ENCODE data around the gene AFF3.

The AFF3 gene

DNA sequence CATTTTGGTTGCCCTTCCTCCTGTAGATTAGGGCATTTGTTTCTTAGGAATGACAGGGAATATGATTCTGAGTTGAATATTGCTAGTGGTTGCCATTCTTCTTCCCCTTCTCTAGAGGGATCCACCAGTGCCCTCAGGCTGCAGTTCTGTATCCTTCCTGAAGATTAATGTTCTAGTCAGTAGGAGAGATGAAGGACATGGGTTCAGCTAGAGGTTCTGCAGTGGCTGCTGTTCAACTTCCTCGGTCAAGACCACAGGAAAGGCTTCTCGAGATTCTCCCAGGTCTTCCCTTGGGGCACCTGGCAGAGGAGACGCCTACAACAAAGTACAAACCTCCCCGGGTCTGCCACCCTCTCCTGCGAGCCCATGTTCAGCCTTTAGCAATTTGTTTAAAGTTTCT, 325.5 kb downstream of the AFF3 start:
- Histone ChIP-seq H3K27me3 (ENCODE audit: insufficient read depth, low read length) (no peaks in the 10 kb centered on the region), H3K9me3 (ENCODE audit: low read length) (no peaks in the 10 kb centered on the region), H3K4me1 (ENCODE audit: insufficient read depth, low read length, severe bottlenecking) (no peaks in the 10 kb centered on the region), H3K9ac (ENCODE audit: low read length) (no peak overlapping the region), H3K4me3 (ENCODE audit: low read depth, low read length, poor library complexity, severe bottlenecking) (no peak overlapping the region), H3K36me3 (ENCODE audit: insufficient read depth, low read length) (peaks cover 56% of the 10 kb centered on the region), H4K20me1 (ENCODE audit: insufficient read depth, low read length) (no peaks in the 10 kb centered on the region), H3K9me2 (ENCODE audit: low read depth, low read length) (no peaks in the 10 kb centered on the region), H3F3A (ENCODE audit: insufficient read depth, low read length) (no peaks in the 10 kb centered on the region; the same call in none of the 2 replicates), H3K4me2 (ENCODE audit: low read length) (no peak overlapping the region), H2AFZ (ENCODE audit: low read length) (no peak overlapping the region), H3K27ac (ENCODE audit: low read depth, low read length, poor library complexity, severe bottlenecking) (no peak overlapping the region), H3K79me2 (ENCODE audit: insufficient read depth, low read length) (no peaks in the 10 kb centered on the region)
- TF ChIP-seq, protein P1, sequence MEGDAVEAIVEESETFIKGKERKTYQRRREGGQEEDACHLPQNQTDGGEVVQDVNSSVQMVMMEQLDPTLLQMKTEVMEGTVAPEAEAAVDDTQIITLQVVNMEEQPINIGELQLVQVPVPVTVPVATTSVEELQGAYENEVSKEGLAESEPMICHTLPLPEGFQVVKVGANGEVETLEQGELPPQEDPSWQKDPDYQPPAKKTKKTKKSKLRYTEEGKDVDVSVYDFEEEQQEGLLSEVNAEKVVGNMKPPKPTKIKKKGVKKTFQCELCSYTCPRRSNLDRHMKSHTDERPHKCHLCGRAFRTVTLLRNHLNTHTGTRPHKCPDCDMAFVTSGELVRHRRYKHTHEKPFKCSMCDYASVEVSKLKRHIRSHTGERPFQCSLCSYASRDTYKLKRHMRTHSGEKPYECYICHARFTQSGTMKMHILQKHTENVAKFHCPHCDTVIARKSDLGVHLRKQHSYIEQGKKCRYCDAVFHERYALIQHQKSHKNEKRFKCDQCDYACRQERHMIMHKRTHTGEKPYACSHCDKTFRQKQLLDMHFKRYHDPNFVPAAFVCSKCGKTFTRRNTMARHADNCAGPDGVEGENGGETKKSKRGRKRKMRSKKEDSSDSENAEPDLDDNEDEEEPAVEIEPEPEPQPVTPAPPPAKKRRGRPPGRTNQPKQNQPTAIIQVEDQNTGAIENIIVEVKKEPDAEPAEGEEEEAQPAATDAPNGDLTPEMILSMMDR (IDR thresholded peaks at IDR 0.05; ENCODE audit: low read length): no peak
- TF ChIP-seq EZH2 (IDR thresholded peaks at IDR 0.05; ENCODE audit: borderline replicate concordance, low read length): no peak

DNA sequence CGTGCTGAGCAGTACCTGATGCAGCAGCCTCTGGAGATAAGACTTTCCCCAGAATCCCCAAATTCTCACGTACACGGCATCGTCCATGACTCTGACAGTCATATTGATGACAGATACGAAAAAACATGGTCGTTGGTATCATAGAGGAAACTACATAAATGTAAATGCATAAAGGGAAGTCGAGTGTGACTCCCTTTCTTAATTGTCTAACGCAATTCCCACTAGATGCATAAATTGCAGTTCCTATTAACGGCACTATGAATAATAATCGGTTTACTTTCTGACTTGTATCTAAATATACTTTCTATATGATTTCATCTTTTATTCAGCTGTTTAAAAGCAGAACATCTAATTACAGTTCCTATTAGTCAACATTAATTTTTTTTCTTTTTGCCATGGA, 330.0 kb downstream of the AFF3 start:
- H3F3A ChIP-seq (ENCODE audit: insufficient read depth, low read length): no peaks in the 10 kb centered on the region; the same call in 1 of the 2 replicates
- no peaks in the 10 kb centered on the region for H3K79me2 ChIP-seq (ENCODE audit: insufficient read depth, low read length)
- TF ChIP-seq EZH2 (IDR thresholded peaks at IDR 0.05; ENCODE audit: borderline replicate concordance, low read length): no peak
- TF ChIP-seq, protein P1 (IDR thresholded peaks at IDR 0.05; ENCODE audit: low read length): no peak
- no peaks in the 10 kb centered on the region for H3K9me2 ChIP-seq (ENCODE audit: low read depth, low read length)
- peaks cover 57% of the 10 kb centered on the region for H3K36me3 ChIP-seq (ENCODE audit: insufficient read depth, low read length)
- H4K20me1 ChIP-seq (ENCODE audit: insufficient read depth, low read length): no peaks in the 10 kb centered on the region
- H3K9me3 ChIP-seq (ENCODE audit: low read length): no peaks in the 10 kb centered on the region
- no peak overlapping the region for H3K27ac ChIP-seq (ENCODE audit: low read depth, low read length, poor library complexity, severe bottlenecking)
- no peaks in the 10 kb centered on the region for H3K27me3 ChIP-seq (ENCODE audit: insufficient read depth, low read length)
- no peak overlapping the region for H3K4me2 ChIP-seq (ENCODE audit: low read length)
- no peak overlapping the region for H3K4me3 ChIP-seq (ENCODE audit: low read depth, low read length, poor library complexity, severe bottlenecking)
- no peak overlapping the region for H3K9ac ChIP-seq (ENCODE audit: low read length)
- H3K4me1 ChIP-seq (ENCODE audit: insufficient read depth, low read length, severe bottlenecking): no peaks in the 10 kb centered on the region
- no peak overlapping the region for H2AFZ ChIP-seq (ENCODE audit: low read length)

DNA sequence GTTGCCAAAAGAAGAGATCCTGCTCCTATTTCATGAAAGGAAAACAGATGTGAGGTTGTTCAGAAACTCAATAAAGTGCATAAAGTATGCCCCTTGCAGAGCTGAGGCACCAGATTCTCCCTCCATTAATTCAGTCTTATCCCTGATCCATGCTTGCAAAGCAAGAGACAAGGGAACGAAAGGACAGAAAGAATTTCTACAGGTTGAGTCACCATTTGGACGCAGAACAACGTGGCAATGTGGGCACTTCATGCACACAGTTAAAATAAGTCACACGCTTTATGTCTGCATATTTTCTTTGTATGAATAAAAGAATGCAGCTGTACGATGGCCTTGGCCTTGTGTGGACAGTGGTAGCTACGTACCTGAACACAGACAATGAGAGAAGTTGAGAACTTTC, 330.8 kb downstream of the AFF3 start:
- Histone ChIP-seq H3K79me2 (ENCODE audit: insufficient read depth, low read length) (no peaks in the 10 kb centered on the region), H3K9me3 (ENCODE audit: low read length) (no peaks in the 10 kb centered on the region), H3K9ac (ENCODE audit: low read length) (no peak overlapping the region), H3K4me2 (ENCODE audit: low read length) (no peak overlapping the region), H2AFZ (ENCODE audit: low read length) (no peak overlapping the region), H4K20me1 (ENCODE audit: insufficient read depth, low read length) (no peaks in the 10 kb centered on the region), H3K27me3 (ENCODE audit: insufficient read depth, low read length) (no peaks in the 10 kb centered on the region), H3K4me3 (ENCODE audit: low read depth, low read length, poor library complexity, severe bottlenecking) (no peak overlapping the region), H3K36me3 (ENCODE audit: insufficient read depth, low read length) (peaks cover 57% of the 10 kb centered on the region), H3K9me2 (ENCODE audit: low read depth, low read length) (no peaks in the 10 kb centered on the region), H3K27ac (ENCODE audit: low read depth, low read length, poor library complexity, severe bottlenecking) (no peak overlapping the region), H3K4me1 (ENCODE audit: insufficient read depth, low read length, severe bottlenecking) (no peaks in the 10 kb centered on the region), H3F3A (ENCODE audit: insufficient read depth, low read length) (no peaks in the 10 kb centered on the region; the same call in 1 of the 2 replicates)
- no peak for TF ChIP-seq EZH2 (IDR thresholded peaks at IDR 0.05; ENCODE audit: borderline replicate concordance, low read length)
- TF ChIP-seq, protein P1 (IDR thresholded peaks at IDR 0.05; ENCODE audit: low read length): no peak

Measured in OCI-LY1 (cell line).